Muscle of leg (tissue), 11 donors: ENCODE data around the gene CELF2. TPM values are rescaled to one million over a fixed set of nuclear protein-coding genes. Genes with fewer than 3 reads are reported as not detected.

Experiments used
- DNase-seq: peaks from one replicate; pipeline ENCODE4 v3.0.0; 2013
- H3K27ac ChIP-seq: one replicate; pipeline ENCODE4 v1.5.1; 2013; ENCODE audit warnings: mild to moderate bottlenecking, low read length, control low read depth
- H3K27me3 ChIP-seq: one replicate; pipeline ENCODE4 v1.6.1; 2013; ENCODE audit warnings: low read length; ENCODE audit not compliant: control insufficient read depth, insufficient read depth
- H3K36me3 ChIP-seq: one replicate; pipeline ENCODE4 v1.6.1; 2013; ENCODE audit warnings: low read length; ENCODE audit not compliant: control insufficient read depth, insufficient read depth
- H3K4me1 ChIP-seq: one replicate; pipeline ENCODE4 v1.6.1; 2013; ENCODE audit warnings: low read length; ENCODE audit not compliant: control insufficient read depth, insufficient read depth
- H3K4me3 ChIP-seq: one replicate; pipeline ENCODE4 v1.5.1; 2013; ENCODE audit warnings: low read length, control low read depth
- H3K9me3 ChIP-seq: replicated peaks from 2 replicates; pipeline ENCODE4 v1.6.1; 2013; ENCODE audit warnings: low read depth, low read length; ENCODE audit not compliant: control insufficient read depth
- WGBS: methylation state at CpG from one replicate; pipeline ENCODE4 v1.1.5; 2013; ENCODE audit warnings: missing lambda C conversion rate; ENCODE audit not compliant: insufficient coverage; 5-methylcytosine and 5-hydroxymethylcytosine counted together
- polyA plus RNA-seq, 8 donors: library from polyadenylated mRNA; unstranded; fragments of 120-200 nt; gene quantifications; one replicate each; pipeline versions ENCODE4 v1.2.1 to v1.2.3, GENCODE V29; 2013; ENCODE audit warnings: inconsistent platforms in 1 of 8, low replicate concordance in 1 of 8; ENCODE audit not compliant: insufficient read length in 8 of 8, insufficient read depth in 1 of 8
- total RNA-seq: library from RNA; stranded (reverse); fragments of 120-200 nt; gene quantifications from one replicate; pipeline ENCODE4 v1.2.4, GENCODE V29; 2013

The CELF2 gene
- total and polyA plus RNA-seq, 9 donors, result 37.2 to 80.8 (median 65.8) TPM

GRCh38 chr10:11313463-11313862 lies 295.8 kb downstream of the CELF2 start:
- Histone ChIP-seq H3K9me3 (peaks cover 13% of the 10 kb centered on the region), H3K36me3 (peaks cover 46% of the 10 kb centered on the region), H3K4me1 (peaks cover 8% of the 10 kb centered on the region), H3K27ac (no peak overlapping the region), H3K27me3 (no peaks in the 10 kb centered on the region), H3K4me3 (no peak overlapping the region)
- DNase-seq, result no peak
- WGBS, result no CpG with 5 or more reads among the region's 1 CpG

- Histone ChIP-seq H3K4me3 (no peak overlapping the region), H3K9me3 (no peaks in the 10 kb centered on the region), H3K27ac (peak overlapping the region; percentile 22), H3K4me1 (peaks cover 8% of the 10 kb centered on the region), H3K27me3 (no peaks in the 10 kb centered on the region), H3K36me3 (peaks cover 60% of the 10 kb centered on the region)
- WGBS, result 73% methylated on average over 2 of the region's 7 CpGs
- no peak for DNase-seq
Measured at GRCh38 chr10:11317936-11318670, 300.4 kb downstream of the CELF2 start.

DNA sequence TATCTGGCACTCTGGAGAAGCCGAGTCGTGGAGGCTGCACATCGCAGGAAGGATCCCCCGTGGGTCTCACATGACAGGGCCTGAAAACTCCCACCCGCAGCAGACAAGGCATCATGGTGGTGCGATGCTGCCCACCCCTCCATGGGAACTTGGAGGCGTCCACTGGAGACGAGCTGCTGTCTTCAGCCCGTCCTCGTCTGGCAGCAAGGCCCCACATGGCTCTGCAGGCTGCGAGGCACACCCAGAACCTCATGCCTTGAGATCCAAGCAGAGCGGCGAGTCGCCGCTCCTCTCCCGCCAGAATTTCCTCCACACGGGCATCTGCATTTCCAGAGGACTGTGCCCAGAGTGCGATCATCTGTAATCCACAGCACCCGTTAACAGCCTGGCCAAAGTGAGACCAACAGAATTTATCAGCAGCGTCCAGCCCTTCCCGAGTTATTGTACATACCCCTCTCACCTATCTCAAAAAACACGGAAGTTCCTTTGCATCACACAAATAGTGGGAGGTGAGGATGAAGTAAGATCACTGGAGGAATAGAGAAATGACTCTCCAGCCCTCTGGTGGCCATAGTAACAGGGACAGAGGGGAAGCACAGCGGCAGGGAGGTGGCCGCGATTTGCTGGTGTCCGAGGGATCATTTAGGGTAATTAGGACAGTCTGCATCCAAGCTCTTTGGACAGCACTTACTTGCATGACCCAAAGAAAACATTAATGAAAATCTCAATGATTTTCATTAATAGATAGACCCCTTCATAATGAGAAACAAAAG lies 301.3 kb downstream of the CELF2 start:
- no peaks in the 10 kb centered on the region for H3K27me3 ChIP-seq

GRCh38 chr10:11319990-11320602 lies 302.4 kb downstream of the CELF2 start:
- Histone ChIP-seq H3K9me3 (no peaks in the 10 kb centered on the region), H3K36me3 (peaks cover 62% of the 10 kb centered on the region), H3K4me3 (no peak overlapping the region), H3K27ac (no peak overlapping the region), H3K27me3 (no peaks in the 10 kb centered on the region), H3K4me1 (peaks cover 7% of the 10 kb centered on the region)
- DNase-seq, result no peak
- WGBS, result 83% methylated on average over 11 of the region's 11 CpGs

More for the DNA sequence above, 301.3 kb downstream of the CELF2 start:
- Histone ChIP-seq H3K27ac (no peak overlapping the region), H3K4me1 (peaks cover 8% of the 10 kb centered on the region), H3K36me3 (peaks cover 63% of the 10 kb centered on the region), H3K9me3 (no peaks in the 10 kb centered on the region), H3K4me3 (no peak overlapping the region)
- DNase-seq, result no peak
- WGBS, result 85% methylated on average over 19 of the region's 26 CpGs

DNA sequence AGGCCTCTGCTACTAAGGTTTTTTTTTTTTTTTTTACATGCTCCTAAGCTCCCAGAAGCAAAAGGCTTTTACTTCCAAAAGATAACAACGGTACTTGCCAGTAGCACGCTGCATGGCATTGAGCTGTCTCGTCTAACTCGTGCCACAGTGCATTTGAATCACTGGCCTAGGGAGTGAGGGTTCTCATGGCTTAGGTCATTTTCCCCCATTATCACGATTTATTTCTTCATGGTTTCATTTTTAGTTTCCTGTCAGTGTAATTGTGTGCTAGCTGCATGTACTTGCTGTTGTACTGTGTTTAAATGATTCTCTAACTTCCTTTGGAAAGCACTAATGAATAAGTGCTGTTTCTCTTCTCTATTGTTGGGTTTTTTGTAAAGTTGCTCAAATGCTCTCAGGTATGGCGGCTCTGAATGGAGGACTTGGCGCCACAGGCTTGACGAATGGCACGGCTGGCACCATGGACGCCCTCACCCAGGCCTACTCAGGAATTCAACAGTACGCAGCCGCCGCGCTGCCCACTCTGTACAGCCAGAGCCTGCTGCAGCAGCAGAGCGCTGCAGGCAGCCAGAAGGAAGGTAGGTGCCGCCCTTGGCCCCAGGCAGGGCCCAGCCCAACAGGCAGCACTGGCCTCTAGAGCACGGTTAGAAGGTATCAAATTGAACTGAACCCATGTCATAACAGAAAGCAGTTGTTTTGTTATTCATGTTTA lies 303.3 kb downstream of the CELF2 start:
- Histone ChIP-seq H3K9me3 (no peaks in the 10 kb centered on the region), H3K4me3 (no peak overlapping the region), H3K36me3 (peaks cover 63% of the 10 kb centered on the region), H3K27ac (no peak overlapping the region), H3K4me1 (peaks cover 6% of the 10 kb centered on the region), H3K27me3 (no peaks in the 10 kb centered on the region)
- 94% methylated on average over 14 of the region's 17 CpGs for WGBS
- DNase-seq, result no peak

DNA sequence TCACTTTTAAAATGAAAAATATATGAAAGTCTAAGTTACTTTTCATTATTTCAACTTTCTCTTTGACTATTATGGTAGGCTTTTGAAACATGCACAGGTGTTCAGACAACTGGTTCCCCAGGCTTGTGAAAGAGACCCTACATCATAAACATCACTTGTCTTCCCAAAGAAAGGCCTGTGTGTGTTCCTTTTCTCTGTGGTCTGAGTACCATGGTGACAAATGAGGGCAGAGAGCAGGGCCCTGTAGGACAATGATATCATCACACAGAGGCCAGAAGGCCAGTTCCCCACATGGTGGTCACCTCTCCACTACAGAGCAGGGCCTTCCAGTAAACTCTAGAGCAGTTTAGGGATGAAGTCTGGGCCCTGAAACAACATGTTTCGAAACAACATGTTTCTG lies 305.0 kb downstream of the CELF2 start:
- H3K4me3 ChIP-seq, result no peak overlapping the region
- H3K36me3 ChIP-seq, result peaks cover 66% of the 10 kb centered on the region
- no peaks in the 10 kb centered on the region for H3K9me3 ChIP-seq
- no peak overlapping the region for H3K27ac ChIP-seq
- DNase-seq, result peak; percentile 35
- no CpG with 5 or more reads among the region's 1 CpG for WGBS
- peaks cover 12% of the 10 kb centered on the region for H3K4me1 ChIP-seq
- H3K27me3 ChIP-seq, result no peaks in the 10 kb centered on the region

DNA sequence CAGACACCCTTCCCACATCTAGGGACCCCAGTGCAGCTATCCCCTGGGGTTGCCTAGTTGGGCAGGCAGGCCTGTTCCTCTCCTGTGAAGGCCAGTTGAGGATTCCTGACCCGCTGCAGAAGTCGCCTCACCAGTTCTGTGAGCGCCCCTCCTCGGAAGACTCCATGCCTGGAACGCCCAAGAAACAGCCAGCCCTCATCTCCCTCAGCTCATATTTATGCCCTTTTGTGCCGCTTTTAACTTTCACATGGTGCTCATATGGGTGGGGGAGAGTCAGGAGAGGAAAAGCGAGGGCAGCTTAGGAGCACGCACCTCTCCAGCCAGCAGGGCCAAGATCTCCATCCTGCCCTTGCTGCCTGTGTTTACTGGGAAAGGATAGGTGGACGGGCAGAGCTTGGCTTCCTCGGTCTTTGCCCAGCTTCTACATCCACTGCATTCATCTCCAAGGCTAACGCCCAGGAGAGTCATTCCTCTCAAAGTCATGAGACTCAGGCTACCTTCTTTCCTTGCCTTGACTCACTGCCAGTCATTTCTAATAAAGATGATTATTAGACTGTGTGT lies 307.2 kb downstream of the CELF2 start:
- no peak for DNase-seq
- peaks cover 46% of the 10 kb centered on the region for H3K36me3 ChIP-seq
- no peak overlapping the region for H3K27ac ChIP-seq
- H3K4me3 ChIP-seq, result no peak overlapping the region
- 94% methylated on average over 7 of the region's 11 CpGs for WGBS
- H3K27me3 ChIP-seq, result no peaks in the 10 kb centered on the region
- no peaks in the 10 kb centered on the region for H3K9me3 ChIP-seq
- peaks cover 24% of the 10 kb centered on the region for H3K4me1 ChIP-seq

DNA sequence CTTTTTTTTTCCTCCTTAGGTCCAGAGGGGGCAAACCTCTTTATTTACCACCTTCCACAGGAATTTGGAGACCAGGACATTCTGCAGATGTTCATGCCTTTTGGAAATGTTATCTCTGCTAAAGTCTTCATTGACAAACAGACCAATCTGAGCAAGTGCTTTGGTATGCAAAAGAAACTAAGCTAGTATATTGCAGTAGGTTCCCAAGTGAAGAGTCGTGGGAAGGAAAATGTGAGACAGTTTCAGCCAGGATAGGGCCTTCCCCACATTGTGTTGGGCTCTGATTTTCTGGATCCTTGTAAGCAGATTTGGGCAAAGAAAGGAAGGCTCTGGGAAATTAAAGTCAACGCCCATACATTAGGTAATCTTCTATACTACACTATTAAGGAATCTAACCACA lies 308.1 kb downstream of the CELF2 start:
- peak; percentile 31 for DNase-seq
- H3K4me1 ChIP-seq, result peaks cover 29% of the 10 kb centered on the region
- no peaks in the 10 kb centered on the region for H3K27me3 ChIP-seq
- no CpG with 5 or more reads among the region's 2 CpGs for WGBS
- peaks cover 41% of the 10 kb centered on the region for H3K36me3 ChIP-seq
- H3K4me3 ChIP-seq, result no peak overlapping the region
- H3K9me3 ChIP-seq, result no peaks in the 10 kb centered on the region
- no peak overlapping the region for H3K27ac ChIP-seq

GRCh38 chr10:11326241-11326640 lies 308.6 kb downstream of the CELF2 start:
- 77% methylated on average over 7 of the region's 12 CpGs for WGBS
- Histone ChIP-seq H3K9me3 (no peaks in the 10 kb centered on the region), H3K4me1 (peaks cover 29% of the 10 kb centered on the region), H3K27ac (no peak overlapping the region), H3K27me3 (no peaks in the 10 kb centered on the region), H3K4me3 (no peak overlapping the region), H3K36me3 (peaks cover 39% of the 10 kb centered on the region)
- DNase-seq, result peak; percentile 31
